ENCODE data around the gene DENND1A.

DNA sequence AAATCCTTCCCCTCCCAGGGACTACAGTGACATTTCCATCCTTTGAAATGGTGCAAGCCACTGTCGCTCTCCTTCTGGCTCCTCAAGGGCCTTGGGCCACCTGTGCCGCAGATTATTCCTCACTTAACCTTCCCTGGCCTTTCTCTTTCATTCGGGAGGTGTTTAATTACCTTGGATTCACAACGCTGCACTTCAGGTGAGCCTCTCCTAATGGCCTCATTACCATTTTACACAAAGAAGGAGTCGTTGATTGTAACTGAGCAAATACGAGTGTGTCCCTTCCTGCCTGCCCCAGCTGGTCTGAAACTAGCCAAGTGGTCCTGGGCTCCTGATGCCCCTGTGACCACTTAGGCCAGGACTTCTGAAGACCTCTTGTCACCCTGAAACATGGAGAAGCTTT is 368.9 kb downstream of the DENND1A start:
- TF ChIP-seq, protein P1, sequence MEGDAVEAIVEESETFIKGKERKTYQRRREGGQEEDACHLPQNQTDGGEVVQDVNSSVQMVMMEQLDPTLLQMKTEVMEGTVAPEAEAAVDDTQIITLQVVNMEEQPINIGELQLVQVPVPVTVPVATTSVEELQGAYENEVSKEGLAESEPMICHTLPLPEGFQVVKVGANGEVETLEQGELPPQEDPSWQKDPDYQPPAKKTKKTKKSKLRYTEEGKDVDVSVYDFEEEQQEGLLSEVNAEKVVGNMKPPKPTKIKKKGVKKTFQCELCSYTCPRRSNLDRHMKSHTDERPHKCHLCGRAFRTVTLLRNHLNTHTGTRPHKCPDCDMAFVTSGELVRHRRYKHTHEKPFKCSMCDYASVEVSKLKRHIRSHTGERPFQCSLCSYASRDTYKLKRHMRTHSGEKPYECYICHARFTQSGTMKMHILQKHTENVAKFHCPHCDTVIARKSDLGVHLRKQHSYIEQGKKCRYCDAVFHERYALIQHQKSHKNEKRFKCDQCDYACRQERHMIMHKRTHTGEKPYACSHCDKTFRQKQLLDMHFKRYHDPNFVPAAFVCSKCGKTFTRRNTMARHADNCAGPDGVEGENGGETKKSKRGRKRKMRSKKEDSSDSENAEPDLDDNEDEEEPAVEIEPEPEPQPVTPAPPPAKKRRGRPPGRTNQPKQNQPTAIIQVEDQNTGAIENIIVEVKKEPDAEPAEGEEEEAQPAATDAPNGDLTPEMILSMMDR (IDR thresholded peaks at IDR 0.05): no peak
- TF ChIP-seq POLR2A (IDR thresholded peaks at IDR 0.05): no peak

Data from right lobe of liver (tissue), 4 donors.